CD1c-positive myeloid dendritic cell (primary cell): Measurements from ENCODE around the gene UBA3.

Source experiments
- DNase-seq: peaks from one replicate; pipeline ENCODE4 v3.0.0-alpha.2; 2016; ENCODE audit errors: extremely low spot score

UBA3 gene

DNA sequence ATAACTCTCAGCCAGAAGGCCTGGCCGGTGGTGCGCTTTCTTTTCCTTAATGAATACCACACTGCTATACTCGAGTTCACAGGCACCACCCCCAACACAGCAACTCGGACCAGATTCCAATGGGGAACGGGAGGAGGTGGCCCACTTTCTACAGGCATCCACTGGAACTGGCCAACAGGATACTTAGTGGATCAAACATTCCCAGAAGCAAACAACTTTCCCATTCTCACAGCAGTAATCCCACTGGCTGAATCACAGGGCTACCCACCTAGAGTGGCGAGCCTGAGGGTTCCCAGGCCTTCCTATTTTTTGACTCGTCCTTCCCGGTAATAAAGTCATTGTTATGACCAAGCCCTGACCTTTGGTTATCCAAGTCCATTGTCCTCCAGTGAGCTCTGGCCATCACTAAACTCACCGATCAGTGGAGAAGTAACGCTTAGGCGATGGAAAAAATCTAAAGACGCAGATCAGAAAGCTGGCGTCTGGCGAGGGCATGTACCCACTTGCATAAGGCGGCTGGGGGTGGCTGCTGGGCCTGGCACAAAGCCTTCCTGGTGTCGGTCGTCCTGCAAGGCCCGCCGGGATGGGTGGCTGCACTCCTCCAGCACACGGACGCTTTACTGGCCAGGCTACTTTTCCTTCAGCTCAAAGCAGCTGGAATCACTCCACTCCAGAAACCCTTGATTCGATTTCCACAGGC is 67.9 kb downstream of the UBA3 start:
- no peak for DNase-seq

- no peak for DNase-seq
Observed at GRCh38 chr3:69011096-69011730, 69.0 kb downstream of the UBA3 start.

DNA sequence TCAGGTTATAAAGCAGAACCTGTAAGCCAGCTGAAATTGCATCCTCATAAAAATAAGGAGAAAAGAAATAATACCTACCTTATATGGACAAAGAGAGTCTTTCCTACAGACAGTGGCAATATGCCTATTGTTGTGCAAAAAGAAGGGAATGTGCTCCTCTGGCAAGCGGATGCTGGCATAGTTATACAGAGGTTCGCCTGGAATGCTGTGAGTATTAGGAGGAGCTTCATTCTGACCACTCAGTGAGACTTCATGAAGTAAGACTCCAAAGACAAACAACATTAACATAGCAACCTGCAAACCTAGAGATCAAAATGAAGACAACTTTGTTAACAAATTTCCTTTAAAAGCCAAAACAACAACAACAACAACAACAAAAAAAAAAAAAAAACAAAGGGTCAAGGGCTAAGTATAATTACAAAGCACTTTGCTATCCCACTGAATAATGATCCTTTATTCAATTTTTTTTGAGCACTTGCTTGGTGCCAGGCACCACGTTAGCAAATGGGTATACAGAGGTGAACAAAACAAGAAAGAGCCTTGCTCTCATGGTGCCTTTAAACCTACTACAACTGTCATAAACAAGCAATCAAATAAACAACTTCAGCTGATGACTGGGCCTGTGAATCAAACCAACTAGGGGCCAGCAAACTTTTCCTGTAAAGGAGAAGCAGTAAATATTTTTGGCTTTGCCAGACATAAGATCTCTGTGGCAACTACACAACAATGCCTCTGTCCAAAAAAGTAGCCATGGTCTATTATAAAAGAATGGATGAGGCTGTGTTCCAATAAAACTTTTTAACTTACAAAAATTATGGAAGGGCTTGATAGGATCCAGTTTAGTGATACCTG is 70.4 kb downstream of the UBA3 start:
- no peak for DNase-seq

DNA sequence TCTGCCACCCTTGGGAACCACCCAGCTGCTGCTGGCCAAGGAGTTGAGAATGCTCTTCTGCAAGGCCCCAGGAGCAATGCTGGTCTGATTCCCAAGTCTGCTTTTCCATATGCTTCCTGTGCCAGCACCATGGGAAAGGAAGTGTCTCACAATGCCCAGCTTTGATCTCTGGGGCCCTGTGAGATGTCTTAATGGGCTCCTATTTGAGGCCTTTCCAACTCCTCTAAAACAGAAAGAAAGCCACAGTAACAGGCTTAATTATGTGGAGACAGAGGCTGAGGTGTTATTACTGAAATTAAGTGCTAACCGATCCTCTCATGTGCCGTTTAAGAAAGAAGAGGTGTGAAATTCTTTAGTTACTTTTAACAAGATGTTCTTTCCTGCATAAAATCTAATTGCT is 71.2 kb downstream of the UBA3 start:
- DNase-seq: no peak

DNA sequence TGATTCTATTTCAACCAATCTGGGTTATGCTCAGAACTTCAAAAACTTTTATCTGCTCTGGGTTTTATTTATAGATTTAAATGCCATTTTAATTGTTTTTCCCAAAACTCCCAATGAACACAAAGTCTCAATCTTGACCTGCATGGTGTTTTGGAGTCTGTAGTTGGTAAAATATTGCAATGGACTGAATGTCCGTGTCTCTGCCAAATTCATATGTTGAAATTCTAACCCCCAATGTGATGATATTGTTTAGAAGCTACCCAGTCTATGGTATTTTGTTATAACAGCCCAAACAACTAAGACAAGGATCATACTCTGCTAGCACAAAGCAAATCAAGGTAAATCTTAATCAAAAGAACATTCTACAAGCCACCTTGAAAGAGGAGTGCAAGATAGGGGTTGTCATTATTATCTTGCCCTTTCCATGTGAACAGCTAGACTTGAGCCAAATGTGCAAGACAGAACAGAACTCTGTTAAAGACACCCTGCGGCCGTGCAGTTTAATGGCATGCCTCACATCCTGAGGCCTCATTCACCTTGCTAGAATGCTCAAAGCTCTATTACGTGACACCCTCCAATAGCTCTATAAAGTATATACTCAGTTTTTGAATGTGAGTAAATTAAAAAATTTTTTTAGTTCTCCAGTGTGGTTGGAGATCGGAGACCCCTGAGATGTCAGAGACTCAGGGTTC is 74.2 kb downstream of the UBA3 start:
- DNase-seq: no peak

GRCh38 chr3:69005071-69005790 is 74.9 kb downstream of the UBA3 start:
- no peak for DNase-seq
